T-helper 1 cell treated with Interleukin-12 subunit alpha and Interleukin-12 subunit beta and Interleukin-4 antibody, amounts not matched to agents 30 μg/mL and 1 μg/mL, for 36 hours (primary cell): Measurements from ENCODE around the gene EPHX1.

ENCODE experiments used
- H3K27ac Mint-ChIP-seq: one replicate; pipeline ENCODE4 v1.8.0; 2021; ENCODE audit warnings: mild to moderate bottlenecking, mixed read lengths
- H3K27me3 Mint-ChIP-seq: one replicate; pipeline ENCODE4 v1.8.0; 2021; ENCODE audit warnings: low read depth, mixed read lengths
- H3K36me3 Mint-ChIP-seq: one replicate; pipeline ENCODE4 v1.8.0; 2021; ENCODE audit warnings: low read depth, mixed read lengths
- H3K4me1 Mint-ChIP-seq: one replicate; pipeline ENCODE4 v1.8.0; 2021; ENCODE audit warnings: low read depth, mixed read lengths
- H3K4me3 Mint-ChIP-seq: one replicate; pipeline ENCODE4 v1.8.0; 2021; ENCODE audit warnings: mild to moderate bottlenecking, moderate library complexity, mixed read lengths
- H3K9me3 Mint-ChIP-seq: one replicate; pipeline ENCODE4 v1.8.0; 2021; ENCODE audit warnings: mixed read lengths

Gene EPHX1

GRCh38 chr1:225890346-225891228, 80.7 kb downstream of the EPHX1 start:
- peaks cover 5% of the 10 kb centered on the region for H3K4me1 Mint-ChIP-seq
- no peaks in the 10 kb centered on the region for H3K9me3 Mint-ChIP-seq
- no peak overlapping the region for H3K4me3 Mint-ChIP-seq
- H3K36me3 Mint-ChIP-seq: no peaks in the 10 kb centered on the region
- no peak overlapping the region for H3K27ac Mint-ChIP-seq
- H3K27me3 Mint-ChIP-seq: peaks cover 39% of the 10 kb centered on the region

DNA sequence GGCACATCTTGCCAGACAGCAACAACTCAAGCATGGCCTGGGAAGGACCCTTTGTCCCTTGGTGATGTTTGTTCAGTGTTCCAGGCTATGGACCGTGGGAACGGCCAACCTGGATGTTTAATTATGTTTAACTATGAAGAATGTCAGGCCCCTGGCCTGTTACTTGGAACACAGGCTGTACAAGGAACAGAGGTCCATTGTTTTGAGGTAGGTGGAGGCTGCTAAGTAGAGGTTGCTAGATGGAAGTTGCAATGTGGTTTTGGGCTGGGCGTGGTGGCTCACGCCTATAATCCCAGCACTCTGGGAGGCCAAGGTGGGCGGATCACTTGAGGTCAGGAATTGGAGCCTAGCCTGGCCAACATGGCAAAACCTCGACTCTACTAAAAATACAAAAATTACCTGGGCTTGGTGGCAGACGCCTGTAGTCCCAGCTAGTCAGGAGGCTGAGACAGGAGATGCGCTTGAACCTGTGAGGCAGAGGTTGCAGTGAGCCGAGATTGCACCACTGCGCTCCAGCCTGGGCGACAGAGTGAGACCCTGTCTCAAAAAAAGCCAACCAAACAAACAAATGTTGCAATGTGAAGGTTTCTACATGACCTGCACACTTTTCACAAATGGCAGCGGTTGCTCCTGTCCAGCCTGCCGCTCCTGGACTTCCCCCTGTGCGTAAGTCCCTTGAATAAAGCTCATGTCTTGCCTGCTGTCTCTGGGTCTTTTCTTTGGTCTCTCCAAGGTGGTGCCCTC, 81.5 kb downstream of the EPHX1 start:
- Mint-ChIP-seq H3K27ac (no peak overlapping the region), H3K4me1 (peaks cover 10% of the 10 kb centered on the region), H3K4me3 (no peak overlapping the region), H3K9me3 (no peaks in the 10 kb centered on the region), H3K27me3 (peaks cover 37% of the 10 kb centered on the region), H3K36me3 (no peaks in the 10 kb centered on the region)

- Mint-ChIP-seq H3K27me3 (peaks cover 37% of the 10 kb centered on the region), H3K4me1 (peaks cover 20% of the 10 kb centered on the region), H3K36me3 (no peaks in the 10 kb centered on the region), H3K4me3 (no peak overlapping the region), H3K9me3 (no peaks in the 10 kb centered on the region), H3K27ac (no peak overlapping the region)
These were observed 82.4 kb downstream of the EPHX1 start for GRCh38 chr1:225892307-225892706.
